Activated T-cell treated with anti-CD3 and anti-CD28 coated beads for 24 hours (primary cell): ENCODE results near the gene ARL14.
"Not testable (repeated sequence)": the region's sequence is repeated elsewhere in the genome, so short reads cannot be mapped to it uniquely, and the experiment has no call there.

ENCODE experiments used
- DNase-seq: peaks from one replicate; pipeline ENCODE4 v3.0.0-alpha.2; 2020; ENCODE audit warnings: low read depth

The ARL14 gene

DNA sequence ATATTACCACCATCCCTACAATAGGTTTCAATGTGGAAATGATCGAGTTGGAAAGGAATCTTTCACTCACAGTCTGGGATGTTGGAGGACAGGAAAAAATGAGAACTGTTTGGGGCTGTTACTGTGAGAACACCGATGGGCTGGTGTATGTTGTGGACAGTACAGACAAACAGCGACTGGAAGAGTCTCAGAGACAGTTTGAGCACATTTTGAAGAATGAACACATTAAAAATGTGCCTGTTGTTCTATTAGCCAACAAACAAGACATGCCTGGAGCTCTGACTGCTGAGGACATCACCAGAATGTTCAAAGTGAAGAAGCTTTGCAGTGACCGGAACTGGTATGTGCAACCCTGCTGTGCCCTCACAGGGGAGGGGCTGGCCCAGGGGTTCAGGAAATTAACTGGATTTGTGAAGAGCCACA lies 510 bp downstream of the ARL14 start:
- no peak for DNase-seq

DNA sequence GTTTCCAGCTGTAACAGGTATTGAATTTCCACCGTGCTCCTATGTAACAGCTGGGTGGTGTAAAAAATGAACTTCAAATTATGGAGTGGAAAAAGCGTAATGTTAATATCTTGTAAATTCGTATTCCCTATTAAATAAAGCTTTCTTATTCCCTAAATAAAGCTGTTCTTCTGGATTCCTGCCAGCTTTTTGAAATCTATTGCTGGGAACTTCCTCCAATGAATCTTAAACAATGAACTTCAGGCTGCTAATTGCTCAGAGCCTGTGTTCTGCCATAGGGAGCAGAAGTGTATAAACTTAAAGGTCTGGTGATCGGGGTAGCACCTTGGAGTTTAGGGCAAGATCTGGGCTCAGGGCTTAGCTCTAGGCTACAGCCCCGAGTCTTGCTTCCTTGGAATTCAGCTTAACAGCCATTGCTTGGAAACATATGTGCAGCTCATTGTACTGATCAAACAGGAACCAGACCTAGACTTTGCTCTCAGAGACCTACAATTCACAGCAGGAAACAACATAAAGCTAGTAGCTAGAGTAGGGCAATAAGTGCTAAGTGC lies 1.4 kb downstream of the ARL14 start:
- DNase-seq: no peak

DNA sequence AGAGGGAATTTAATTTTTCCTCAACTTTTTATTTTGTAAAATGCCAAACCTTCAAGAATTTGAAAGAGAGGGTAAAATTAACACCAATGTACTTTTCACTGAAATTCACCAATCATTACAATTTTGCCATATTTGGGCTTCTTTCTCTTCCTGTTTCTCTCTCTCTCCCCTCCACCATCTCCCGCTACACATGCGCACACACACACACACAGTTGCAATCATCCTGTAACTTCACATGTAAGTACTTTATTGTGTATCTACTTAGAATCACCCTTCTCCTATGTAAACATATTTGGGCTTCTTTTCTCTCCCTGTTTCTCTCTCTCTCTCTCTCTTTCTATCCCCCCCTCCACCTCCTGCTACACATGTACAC lies 7.4 kb downstream of the ARL14 start:
- DNase-seq: no peak

DNA sequence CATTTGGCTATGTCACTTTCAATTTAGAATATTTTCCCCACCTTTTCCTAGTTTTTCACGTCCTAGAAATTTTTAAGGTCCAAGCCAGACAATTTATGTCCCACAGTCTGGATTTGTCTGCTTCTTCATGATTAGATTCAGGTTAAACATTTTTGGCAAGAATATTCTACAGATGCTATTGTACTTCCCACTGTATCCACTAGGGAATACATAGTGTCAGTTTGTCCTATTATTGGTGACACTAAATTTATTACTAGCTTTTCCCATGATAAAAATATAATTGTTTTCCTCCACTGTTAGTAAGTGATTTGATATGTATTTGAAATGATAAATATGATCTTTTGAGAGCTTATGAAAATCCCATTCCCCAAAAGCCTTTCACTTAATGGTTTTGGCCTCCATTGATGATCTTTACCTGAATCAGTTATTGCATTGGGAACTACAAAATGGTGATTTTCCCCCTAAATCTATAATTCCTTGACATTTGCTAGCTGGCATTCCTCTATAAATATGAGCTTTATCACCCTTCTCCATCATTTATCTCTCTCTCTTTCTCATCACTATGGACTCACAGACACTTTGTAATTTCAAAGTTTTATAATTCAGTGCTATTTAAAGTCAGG lies 8.3 kb downstream of the ARL14 start:
- no peak for DNase-seq

DNA sequence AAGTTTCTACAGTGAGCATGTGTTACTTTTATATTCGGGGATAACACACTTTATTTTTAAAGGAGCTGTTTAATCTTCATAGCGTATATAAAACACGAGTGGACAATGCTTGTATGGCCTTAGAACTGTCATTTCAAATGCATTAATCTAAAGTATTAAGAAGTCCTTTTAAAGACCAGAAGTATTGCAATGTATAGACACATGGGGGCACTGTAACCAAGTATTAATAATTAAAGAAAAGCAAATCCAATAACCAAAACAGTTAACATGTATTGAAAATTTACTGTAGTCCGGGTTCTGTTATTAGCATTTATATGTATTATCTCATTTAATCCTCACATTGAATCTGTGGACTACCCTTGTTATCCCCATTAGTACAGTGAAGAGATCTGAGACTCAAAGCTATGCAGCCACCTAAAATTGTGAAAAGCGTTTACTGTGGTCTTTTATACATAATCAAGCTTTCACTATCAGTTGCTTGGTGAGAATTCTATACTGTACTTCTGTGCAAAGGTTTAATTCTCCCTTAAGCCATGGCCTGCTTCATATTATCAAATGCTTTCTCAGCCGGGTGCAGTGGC lies 10.1 kb downstream of the ARL14 start:
- DNase-seq: no peak

DNA sequence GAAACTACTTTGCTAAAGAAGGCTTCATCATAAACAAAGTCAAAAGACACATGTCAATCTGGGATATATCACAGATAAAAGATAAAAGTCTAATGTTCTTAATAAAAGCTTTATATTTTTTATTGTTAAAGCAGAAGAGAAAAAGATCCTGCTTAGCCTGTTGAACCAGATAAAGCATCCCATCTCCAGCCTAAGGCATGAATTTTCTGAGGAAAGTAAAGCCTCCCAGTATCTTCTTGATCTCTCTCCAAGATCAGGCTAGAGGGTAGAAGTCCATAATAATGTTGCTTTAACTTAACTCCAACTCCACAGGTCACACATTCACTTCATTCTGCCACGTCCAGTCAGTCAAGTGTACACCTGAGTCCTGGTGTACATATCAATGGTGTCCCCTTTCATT lies 14.2 kb downstream of the ARL14 start:
- DNase-seq: no peak

DNA sequence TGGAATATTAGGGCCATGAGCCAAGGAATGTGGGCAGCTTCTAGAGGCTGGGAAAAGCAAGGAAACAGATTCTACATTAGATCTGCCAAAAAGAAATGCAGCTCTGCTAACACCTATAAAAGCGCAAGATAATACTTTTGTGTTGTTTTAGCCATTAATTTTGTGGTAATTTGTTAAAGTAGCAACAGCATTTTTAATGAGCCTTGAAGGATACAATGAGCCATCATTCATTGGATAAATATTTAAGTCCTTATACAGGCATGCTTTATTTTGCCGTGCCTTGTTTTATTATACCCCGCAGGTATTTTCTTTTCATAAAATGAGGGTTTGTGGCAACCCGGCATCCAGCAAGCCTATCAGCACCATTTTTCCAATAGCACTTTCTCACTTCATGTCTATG lies 15.0 kb downstream of the ARL14 start:
- no peak for DNase-seq

DNA sequence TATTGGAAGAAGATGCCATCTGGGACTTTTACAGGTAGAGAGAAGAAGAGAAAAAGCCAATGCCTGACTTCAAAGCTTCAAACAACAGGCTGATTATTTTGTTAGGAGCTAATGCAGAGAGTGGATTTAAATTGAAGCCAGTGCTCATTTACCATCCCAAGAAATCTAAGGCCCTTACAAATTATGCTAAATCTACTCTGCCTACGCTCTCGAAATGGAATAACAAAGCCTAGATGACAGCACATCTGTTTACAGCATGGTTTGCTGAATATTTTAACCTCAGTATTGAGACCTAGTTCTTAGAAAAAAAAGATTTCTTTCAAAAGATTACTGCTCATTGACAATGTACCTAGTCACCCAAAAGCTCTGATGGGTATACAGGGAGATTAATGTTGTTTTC lies 16.2 kb downstream of the ARL14 start:
- DNase-seq: no peak

DNA sequence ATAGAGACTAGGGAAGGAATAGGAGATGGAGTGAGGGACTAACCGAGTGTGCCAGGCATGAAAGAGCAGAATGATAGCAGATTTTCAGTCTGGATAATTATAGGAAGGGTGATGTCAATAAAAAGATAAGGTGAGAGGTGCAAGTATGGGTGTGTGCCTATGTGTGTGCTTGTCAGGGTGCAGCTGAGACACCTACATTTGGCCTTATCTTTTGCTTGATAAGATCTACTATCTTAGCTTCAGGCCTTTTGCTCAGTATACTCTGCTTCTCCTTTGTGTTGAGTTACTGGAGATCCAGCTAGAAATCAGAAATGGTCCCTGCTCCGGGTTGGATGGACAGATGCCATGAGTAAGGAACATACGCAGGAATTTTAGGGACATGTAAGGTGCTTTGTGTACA lies 17.4 kb downstream of the ARL14 start:
- no peak for DNase-seq

DNA sequence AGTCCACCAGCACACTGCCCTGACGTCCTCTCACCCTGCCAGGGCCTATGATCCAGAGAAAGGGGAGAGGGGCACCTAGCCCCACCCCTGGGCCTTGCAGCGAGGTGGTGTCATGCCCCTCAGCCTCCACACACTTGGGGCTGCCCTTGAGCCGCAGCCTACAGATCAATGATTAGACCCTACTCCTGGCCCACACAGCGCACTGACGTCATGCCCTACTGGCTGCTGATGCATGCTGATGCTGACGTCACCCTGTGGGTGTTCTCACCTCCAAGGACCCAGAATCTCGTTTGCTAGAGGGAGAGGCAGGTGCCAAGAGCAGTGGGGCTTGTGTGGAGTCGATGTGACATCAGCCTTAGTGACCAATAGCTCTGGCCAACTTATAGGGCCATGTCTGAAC lies 18.0 kb downstream of the ARL14 start:
- no peak for DNase-seq

DNA sequence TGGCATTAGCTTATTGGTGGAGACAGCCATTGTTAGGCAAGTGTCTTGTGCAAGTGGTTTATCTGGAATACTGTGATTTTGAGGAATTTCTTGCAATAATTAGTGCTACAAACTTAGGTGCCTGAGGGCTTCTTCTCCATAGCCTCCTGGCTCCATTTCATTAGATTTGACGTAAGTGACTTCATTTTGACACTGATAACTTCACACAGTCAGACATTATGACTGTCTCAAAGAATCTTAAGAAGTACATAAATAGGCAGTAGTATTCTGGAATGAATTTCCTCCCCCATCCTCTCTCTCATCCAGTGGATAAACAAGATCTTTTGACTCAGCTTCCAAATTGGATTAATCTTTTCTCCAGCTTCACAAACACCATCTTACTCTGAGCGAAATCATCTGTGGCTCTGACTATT lies 19.0 kb downstream of the ARL14 start:
- no peak for DNase-seq

DNA sequence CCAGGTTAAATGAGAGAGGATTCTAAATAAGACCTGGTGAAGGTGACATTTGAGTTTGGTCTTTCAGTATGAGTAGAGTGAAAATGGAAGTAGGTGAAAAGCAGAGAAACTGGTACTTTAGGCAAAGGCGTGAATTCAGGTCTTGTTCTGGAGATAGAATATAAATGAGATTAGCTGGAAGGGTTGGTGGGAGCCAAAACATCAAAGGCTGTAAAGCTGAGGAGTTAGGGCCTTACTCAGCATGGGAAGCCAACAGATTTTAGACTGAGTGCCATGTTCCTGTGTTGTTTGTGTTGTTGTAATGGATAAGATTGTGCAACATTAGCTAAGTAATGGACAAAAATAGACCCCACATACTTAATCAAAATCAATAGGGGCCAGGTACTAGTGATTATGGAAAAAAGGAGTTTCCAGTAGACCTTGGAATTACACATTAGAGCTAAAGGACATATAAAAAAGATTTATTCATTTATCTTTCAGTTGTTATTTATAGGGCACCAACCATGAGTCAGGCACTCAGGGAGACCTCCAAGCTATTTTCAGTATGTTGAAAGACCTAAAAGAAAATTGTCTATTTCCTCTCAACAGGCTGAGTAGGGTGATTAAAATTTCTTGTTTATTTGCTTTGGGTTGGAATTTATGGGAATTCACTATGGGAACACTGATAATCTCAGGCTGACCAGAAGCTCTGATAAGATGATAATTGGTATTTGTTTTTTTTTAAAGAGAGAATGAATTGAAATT lies 20.8 kb downstream of the ARL14 start:
- DNase-seq: no peak

DNA sequence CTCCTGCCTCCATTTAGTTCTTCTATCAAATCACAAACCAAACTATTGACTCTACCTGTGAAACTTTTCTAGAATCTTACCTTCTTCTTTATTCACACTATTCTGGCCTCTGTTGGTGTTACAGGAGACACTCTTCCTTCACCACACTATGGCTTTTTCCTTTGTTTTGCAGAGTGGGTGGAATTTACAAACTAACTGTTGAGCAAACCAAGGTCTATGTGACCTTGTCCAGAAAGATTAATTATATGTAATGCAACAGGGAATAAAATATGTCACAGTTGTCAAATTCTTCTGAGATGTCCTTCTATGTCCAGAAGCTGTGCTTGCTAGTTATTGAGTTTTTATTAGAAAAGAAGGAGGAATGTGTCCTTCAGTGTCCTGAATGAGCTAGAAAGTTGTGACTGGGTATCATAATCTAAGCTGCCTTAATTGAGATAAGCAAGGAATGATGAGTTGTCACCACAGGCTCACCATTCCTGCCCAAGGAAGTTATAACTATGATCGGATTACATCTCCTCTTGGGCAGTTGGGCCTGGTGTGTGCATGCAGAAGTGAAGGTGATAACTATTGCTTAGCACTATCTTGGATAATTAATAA lies 21.7 kb downstream of the ARL14 start:
- no peak for DNase-seq

DNA sequence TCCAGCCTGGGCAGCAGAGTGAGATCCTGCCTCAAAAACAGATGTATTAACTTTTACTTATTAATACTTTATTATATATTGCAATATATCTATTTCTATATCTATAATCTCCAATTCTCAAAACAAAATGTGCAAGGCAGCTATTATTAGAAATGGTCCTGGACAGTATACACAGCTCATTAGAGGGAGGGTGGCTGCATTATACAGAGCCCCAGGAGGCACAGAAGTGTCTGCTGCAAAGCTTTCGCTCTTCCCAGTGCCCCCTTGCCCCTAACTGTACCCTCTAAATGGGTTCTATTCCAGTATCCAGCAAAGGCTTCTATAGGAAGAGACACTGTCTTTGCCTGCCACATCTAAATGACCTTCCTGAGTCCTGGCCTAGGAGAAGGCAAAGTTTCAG lies 24.5 kb downstream of the ARL14 start:
- no peak for DNase-seq

DNA sequence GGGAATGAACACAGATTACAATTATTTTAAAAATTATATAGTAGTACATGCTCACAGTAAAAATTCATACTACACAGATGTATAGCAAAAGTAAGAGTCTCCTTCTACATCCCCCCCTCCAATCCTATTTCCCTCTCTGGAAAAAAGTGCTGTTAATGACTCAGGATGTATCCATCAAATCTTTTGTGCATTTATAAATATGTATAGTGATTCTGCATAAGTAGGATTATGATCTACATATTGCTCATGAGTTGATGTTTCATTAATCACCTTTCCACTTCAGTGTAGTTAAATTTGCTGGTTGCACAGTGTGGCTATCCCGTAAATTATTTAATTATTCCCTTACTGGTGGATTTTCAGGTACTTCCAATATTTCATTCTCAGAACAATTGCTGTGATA lies 25.3 kb downstream of the ARL14 start:
- DNase-seq: no peak

DNA sequence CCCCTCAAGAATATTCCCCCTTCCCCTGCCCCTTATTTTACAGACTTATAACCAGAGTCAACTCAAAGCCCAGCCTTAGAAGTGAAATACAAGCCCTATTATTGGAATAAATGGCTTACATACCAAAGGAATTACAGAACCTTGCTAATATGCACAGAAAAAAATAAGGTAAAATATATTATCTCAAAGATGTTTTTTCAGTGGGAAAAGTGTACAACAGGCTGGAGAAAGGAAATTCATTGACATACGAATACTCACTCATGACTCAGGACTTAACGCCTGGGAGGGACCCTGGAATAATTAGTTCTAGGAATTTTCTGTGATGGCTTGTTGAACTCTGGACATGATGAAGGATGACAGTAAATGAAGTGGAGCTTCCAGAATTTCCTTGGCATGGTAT lies 27.0 kb downstream of the ARL14 start:
- DNase-seq: no peak

DNA sequence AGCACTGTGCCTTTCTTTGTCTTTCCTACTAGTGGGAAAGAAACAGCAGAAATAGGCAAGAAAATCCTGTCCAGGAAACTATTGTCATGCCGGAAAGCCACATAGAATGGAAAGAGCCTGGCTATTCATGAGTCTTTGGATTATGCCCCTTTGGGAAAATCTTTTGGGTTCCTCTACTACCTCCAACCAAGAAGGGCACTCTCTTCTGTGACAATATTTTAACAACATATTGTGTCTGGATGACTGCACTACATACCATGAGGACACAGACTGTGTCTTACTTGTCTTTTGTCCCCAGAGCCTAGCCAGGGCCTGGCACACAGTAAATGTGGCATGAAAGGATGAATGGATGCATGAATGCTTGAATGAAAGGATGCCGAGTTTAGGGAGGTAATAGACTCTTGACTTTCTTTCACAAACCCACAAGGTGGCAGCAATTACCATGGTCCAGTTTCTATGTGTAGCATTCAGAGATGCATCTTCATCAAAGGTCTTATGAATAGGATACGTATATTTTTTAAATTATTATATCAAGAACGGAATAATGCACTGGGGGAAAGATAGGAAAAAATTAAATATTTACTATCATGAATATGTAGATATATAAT lies 30.3 kb downstream of the ARL14 start:
- DNase-seq: no peak

DNA sequence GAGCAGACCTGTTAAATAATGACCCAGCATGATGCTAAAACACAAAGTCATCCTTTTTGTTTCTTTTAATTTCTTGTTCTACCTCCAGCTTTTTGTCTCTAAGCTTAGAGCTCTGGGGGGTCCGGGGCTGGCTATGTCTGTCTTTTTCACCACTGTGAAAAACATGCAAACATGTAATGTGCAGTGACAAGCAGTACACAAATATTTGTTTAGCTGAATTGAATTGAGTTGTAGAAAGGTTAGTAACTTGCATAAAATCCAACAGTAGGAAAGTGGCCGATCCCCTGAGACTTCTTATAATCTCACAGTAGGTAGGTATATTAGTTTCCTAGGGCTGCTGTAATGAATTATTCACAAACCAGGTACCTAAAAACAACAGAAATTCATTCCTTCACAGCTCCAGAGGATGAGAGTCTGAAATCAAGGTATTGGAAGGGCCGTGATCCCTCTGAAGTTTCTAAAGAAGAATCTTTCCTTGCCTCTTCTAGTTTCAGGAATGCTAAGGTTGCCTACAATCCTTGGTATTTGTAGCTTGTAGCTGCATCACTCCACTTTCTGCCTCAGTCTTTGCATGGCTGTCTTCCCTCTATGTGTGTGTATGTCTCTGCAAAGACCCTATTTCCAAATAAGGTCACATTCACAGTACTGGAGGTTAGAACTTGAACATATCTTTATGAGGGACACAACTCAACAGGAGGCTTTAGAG lies 32.7 kb downstream of the ARL14 start:
- no peak for DNase-seq

DNA sequence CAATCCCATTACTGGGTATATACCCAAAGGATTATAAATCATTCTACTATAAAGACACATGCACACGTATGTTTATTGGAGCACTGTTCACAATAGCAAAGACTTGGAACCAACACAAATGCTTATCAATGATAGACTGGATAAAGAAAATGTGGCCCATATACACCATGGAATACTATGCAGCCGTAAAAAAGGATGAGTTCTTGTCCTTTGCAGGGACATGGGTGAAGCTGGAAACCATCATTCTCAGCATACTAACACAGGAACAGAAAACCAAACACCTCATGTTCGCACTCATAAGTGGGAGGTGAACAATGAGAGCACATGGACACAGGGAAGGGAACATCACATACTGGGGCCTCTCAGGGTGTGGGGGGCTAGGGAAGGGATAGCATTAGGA lies 36.2 kb downstream of the ARL14 start:
- DNase-seq: not testable (repeated sequence)

DNA sequence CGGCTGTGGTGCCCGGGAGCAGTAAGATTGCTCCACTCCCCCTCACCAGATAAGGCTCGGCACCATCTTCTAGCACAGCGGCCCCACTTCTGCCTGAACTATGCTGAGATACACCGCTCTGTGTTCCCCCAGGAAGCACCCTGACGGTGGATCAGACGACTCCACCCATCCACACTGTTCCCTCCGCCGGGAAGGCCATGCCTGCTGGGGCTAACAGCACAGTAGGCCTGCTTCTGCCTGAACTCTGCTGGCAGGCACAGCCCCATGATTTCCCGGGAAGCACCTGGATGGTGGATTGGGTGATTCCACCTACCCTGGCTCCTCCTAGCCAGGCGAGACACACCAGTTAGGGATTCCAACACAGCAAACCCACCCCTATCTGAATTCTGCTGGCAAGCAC lies 42.8 kb downstream of the ARL14 start:
- no peak for DNase-seq

DNA sequence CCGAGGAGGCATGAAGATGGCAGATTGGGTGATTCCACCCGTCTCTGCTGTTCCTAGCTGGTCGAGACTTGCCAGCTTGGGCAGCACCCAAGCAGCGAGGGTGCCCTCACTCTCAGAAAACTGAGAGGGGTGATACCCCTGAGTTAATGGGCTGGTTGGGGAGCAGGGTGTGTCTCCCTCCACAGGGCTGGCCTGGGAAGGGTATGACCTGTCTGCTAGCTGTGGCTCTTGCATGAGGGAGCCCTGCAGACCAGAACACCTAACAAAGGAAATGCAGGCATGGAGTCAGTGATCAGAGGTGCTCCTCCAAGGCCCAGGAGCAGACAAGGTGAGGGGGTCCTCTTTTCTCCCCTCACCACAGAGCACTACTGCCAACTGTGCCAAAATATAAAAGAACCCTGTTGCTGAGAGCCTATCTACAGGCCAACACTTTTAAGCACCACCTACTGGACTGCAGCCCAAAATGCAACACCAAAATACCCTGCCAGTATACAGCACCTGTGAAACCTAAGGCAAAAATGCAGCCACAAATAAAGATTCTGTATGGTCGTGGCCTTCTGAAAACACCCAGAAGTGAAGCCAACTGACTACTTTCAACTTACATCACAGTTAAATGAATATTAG lies 43.3 kb downstream of the ARL14 start:
- no peak for DNase-seq

DNA sequence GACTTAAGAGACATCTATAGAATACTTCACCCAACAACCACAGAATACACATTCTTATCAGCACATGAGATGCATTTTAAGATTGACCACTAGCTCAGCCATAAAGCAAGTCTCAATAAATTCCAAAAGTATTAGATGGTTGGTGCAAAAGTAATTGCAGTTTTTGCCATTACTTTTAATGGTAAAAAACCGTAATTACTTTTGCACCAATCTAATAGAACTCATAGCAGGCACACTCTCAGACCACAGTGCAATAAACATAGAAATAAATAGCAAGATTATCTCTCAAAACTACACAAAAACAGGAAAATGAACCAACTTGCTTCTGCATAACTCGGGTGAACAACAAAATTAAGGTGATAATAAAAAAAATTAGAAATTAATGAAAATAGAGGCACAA lies 45.4 kb downstream of the ARL14 start:
- DNase-seq: no peak
